ENCODE data around the gene OXCT1.

OXCT1 gene

DNA sequence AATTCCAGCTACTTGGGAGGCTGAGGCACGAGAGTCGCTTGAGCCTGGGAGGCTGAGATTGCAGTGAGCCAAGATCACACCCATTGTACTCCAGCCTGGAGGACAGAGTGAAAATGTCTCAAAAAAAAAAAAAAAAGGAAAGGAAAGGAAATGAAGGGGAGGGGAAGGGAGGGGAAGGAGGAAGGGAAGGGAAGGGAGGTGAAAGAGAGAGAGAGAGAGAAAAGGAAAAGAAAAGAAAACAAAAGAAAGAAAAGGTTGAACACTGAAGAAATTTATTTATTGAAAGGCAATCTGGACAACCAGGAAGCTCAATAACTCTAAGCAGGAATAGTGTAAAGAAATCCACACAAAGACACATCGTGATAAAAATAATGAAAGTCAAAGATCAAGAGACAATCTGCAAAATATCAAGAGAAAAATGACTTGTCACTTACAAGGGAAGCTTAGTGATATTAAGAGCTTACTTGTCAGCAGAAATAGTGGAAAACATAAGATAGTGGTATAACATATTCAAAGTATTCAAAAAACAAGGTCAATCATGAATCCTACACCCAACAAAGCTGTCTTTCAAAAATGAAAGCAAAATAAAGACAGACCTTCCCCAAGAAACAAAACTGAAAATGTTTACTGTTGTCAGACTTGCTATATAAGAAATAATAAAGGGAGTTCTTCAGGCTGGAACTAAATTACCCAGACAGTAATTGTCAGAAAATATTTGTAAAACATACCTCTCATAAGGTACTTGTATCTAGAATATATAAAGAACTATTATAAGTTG is 23.0 kb upstream of the OXCT1 start:
- no peaks in the 10 kb centered on the region for H3K9me3 ChIP-seq (ENCODE audit: control insufficient read depth, insufficient read depth, low read depth, low read length)
- ChIA-PET CTCF (interaction anchor here (0.6 to 1.0 kb wide), 3 partner anchors 9 to 1211 kb away, joined by 3 read pairs; no protein-coding TSS in a partner anchor), POLR2A (no interaction called here)
- H3K27ac ChIP-seq (ENCODE audit: extremely low read depth, low read depth, low read length) = no peak overlapping the region
- no peak for TF ChIP-seq ZSCAN4 (tag by site-specific recombination; IDR thresholded peaks at IDR 0.05)
- peak; percentile 66; the same call in 1 of the 2 replicates for TF ChIP-seq PRDM1 (tag by site-specific recombination; IDR thresholded peaks at IDR 0.05)
- TF ChIP-seq OSR2 (tag by site-specific recombination; IDR thresholded peaks at IDR 0.05) = no peak
- TF ChIP-seq, protein P1, sequence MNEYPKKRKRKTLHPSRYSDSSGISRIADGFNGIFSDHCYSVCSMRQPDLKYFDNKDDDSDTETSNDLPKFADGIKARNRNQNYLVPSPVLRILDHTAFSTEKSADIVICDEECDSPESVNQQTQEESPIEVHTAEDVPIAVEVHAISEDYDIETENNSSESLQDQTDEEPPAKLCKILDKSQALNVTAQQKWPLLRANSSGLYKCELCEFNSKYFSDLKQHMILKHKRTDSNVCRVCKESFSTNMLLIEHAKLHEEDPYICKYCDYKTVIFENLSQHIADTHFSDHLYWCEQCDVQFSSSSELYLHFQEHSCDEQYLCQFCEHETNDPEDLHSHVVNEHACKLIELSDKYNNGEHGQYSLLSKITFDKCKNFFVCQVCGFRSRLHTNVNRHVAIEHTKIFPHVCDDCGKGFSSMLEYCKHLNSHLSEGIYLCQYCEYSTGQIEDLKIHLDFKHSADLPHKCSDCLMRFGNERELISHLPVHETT (tag by site-specific recombination; IDR thresholded peaks at IDR 0.05) = no peak
- no peak for TF ChIP-seq ZNF768 (tag by site-specific recombination; IDR thresholded peaks at IDR 0.05)
- no peak for TF ChIP-seq ZNF23 (tag by site-specific recombination; IDR thresholded peaks at IDR 0.05; ENCODE audit: borderline replicate concordance)
- no peak for TF ChIP-seq ZNF660 (tag by site-specific recombination; IDR thresholded peaks at IDR 0.05)
- H3K4me1 ChIP-seq (ENCODE audit: control insufficient read depth, insufficient read depth, low read length) = no peaks in the 10 kb centered on the region
- H3K4me3 ChIP-seq (ENCODE audit: low read depth, low read length) = no peak overlapping the region
- no peaks in the 10 kb centered on the region for H3K36me3 ChIP-seq (ENCODE audit: control insufficient read depth in 2 of 2, insufficient read depth in 1 of 2, low read length in 2 of 2)

DNA sequence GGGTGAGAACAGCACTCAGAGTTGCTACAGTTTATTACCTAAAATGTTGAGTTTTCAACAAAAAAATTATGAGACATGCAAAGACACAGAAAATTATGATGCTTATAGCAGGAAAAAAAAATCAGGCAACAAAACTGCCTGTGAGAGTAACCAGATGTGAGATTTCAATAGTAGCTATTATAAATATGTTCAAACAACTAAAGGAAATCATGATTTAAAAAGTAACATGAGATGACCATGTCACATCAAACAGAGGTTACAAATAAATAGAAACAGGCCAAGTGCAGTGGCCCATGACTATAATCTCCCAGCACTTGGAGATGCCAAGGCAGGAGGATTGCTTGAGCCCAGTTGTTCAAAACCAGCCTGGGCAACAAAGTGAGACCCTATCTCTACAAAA is 21.8 kb upstream of the OXCT1 start:
- CTCF ChIA-PET = no interaction called here
- no peaks in the 10 kb centered on the region for H3K9me3 ChIP-seq (ENCODE audit: control insufficient read depth, insufficient read depth, low read depth, low read length)
- TF ChIP-seq ZNF2 (tag by site-specific recombination; IDR thresholded peaks at IDR 0.05) = no peak
- no peak for TF ChIP-seq ZNF521 (tag by site-specific recombination; IDR thresholded peaks at IDR 0.05)
- TF ChIP-seq ZNF416 (tag by site-specific recombination; IDR thresholded peaks at IDR 0.05) = no peak
- TF ChIP-seq ZNF660 (tag by site-specific recombination; IDR thresholded peaks at IDR 0.05) = no peak
- no peak for TF ChIP-seq ZNF488 (tag by site-specific recombination; IDR thresholded peaks at IDR 0.05)
- no peak for TF ChIP-seq ZNF791 (tag by site-specific recombination; IDR thresholded peaks at IDR 0.05)
- TF ChIP-seq, protein P2, sequence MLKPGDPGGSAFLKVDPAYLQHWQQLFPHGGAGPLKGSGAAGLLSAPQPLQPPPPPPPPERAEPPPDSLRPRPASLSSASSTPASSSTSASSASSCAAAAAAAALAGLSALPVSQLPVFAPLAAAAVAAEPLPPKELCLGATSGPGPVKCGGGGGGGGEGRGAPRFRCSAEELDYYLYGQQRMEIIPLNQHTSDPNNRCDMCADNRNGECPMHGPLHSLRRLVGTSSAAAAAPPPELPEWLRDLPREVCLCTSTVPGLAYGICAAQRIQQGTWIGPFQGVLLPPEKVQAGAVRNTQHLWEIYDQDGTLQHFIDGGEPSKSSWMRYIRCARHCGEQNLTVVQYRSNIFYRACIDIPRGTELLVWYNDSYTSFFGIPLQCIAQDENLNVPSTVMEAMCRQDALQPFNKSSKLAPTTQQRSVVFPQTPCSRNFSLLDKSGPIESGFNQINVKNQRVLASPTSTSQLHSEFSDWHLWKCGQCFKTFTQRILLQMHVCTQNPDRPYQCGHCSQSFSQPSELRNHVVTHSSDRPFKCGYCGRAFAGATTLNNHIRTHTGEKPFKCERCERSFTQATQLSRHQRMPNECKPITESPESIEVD (tag by site-specific recombination; IDR thresholded peaks at IDR 0.05) = no peak
- TF ChIP-seq ZSCAN4 (tag by site-specific recombination; IDR thresholded peaks at IDR 0.05) = no peak
- TF ChIP-seq, protein P3, sequence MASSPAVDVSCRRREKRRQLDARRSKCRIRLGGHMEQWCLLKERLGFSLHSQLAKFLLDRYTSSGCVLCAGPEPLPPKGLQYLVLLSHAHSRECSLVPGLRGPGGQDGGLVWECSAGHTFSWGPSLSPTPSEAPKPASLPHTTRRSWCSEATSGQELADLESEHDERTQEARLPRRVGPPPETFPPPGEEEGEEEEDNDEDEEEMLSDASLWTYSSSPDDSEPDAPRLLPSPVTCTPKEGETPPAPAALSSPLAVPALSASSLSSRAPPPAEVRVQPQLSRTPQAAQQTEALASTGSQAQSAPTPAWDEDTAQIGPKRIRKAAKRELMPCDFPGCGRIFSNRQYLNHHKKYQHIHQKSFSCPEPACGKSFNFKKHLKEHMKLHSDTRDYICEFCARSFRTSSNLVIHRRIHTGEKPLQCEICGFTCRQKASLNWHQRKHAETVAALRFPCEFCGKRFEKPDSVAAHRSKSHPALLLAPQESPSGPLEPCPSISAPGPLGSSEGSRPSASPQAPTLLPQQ (tag by site-specific recombination; IDR thresholded peaks at IDR 0.05) = no peak
- TF ChIP-seq ZNF324 (tag by site-specific recombination; IDR thresholded peaks at IDR 0.05) = no peak
- H3K27ac ChIP-seq (ENCODE audit: extremely low read depth, low read depth, low read length) = no peak overlapping the region
- POLR2A ChIA-PET = interaction anchor here (2.0 kb wide), 1 partner anchor 12 kb away, joined by 7 read pairs; the partner anchor contains the start of gene RIMOC1
- no peaks in the 10 kb centered on the region for H3K36me3 ChIP-seq (ENCODE audit: control insufficient read depth in 2 of 2, insufficient read depth in 1 of 2, low read length in 2 of 2)
- H3K4me1 ChIP-seq (ENCODE audit: control insufficient read depth, insufficient read depth, low read length) = no peaks in the 10 kb centered on the region
- H3K4me3 ChIP-seq (ENCODE audit: low read depth, low read length) = no peak overlapping the region

All from HEK293 (cell line).